Activated T-cell treated with anti-CD3 and anti-CD28 coated beads, Interleukin-2, amount 50 U/mL, for 1 hour (primary cell): Measurements from ENCODE around the gene TTC27.

Experiments
- DNase-seq: peaks from one replicate; pipeline ENCODE4 v3.0.0-alpha.2; 2020

The TTC27 gene

DNA sequence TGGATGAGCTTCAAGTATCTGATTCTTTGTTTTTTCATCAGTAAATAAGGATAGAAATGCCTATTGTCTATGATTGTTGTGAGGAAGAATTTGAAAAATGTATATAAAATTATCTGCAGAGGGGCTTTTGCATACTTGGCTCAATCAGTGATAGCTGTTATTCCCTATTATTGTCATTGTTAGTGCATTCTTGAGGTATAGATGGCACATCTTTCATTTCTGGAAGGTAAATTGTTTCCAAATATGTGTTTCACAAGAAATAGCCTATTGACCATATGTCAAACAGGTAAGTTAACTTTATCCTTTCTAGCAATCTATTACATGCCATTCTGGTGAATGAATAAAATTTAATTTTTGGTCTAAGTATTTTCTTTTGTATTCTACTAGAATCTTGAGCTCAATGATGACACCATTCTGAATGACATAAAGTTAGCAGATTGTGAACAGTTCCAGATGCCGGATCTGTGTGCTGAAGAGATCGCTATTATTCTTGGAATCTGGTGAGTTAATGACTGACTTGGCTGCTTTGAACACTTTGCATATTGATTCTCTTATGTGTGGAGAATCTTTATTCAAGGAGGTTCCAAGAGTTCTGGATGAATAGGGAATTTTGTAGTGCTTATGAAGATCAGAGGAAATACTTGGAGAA is 44.2 kb downstream of the TTC27 start:
- no peak for DNase-seq

DNA sequence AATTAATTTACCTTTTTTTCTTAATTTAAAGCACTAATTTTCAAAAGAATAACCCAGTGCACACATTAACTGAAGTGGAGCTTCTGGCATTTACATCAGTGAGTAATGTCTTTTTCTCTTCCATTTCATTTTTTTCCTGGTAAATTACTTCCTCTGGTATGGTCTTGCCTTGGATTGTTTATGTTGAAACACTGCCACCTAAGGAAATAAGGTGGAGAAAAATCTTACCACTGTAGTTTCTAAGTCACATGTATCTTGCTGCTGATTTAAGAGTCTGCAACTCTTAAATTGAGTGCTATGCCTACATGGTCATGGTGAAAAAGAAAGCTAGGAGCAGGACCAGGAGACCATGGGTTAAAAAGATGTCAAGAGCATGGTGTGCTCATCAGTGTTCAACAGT is 51.0 kb downstream of the TTC27 start:
- no peak for DNase-seq

DNA sequence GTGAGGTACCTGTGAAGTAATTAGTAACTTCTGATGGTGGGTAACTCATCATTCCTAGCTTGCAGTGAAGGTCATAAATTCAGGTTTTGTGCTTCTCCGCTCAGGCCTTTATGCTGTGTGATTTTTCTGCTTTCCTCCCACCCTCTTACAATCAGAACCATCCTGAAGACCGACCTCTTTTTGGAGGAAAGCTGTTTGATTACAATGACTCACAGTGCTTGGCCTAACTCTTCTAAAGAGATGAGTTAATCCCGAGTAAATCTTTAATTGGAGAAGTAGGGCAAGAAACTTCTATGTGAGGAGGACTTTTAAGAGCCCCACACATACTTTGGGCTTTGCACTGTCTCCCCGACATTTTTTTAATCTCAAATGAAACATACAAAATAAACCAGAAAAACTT is 53.1 kb downstream of the TTC27 start:
- DNase-seq = no peak

DNA sequence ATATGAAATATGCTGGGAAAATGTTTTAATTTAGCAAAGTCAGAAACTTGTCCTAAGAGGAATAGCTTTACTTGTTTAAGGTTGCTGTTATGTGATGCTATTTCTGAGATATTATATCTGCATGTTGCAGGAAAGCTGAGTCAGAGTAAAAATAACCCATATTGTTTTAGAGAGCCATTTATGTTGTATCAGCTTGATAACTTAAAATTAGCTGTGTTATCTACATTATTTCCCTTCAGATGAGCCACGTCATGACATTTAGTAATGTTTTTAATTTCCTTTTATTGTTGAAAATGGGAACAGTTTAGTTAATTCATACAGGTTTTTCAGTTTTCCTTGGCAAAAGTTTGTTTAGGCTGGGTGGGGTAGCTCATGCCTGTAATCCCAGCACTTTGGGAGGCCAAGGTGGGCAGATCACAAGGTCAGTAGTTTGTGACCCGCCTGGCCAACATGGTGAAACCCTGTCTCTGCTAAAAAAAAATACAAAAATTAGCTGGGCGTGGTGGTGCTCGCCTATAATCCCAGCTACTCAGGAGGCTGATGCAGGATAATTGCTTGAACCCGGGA is 55.8 kb downstream of the TTC27 start:
- no peak for DNase-seq

DNA sequence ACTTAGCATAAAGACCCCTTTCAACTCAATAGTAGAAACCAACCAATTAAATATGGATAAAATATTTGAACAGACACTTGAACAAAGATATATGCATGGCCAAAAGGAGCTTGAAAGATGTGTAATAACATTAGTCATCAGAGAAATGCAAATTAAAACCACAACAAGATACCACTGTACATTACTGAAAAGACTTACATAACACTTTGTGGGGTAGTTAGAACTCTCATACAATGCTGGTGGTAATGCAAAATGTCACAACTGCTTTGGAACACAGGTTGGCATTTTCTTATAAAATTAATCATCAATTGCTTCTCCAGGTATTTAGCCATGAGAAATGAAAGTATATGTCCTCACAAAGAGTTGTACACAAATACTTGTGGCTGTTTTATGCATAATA is 60.7 kb downstream of the TTC27 start:
- no peak for DNase-seq

DNA sequence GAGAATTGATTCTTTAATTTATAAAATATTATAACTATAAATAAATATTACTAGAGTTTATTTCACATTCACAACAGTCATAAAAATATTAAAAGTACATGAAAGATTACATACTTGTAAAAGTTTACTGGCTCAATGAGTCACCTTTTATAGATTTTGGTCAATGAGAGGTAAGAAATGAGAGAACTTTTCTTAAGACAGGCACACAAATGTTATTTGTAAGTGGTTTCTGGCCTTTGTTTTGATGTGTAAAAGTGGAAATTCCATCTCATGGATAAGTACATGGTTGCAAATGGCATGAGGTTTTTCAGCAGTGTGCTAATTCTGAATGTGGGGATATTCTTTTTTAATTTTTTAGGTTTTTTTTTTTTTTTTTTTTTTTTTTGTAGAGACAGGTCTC is 63.8 kb downstream of the TTC27 start:
- no peak for DNase-seq

DNA sequence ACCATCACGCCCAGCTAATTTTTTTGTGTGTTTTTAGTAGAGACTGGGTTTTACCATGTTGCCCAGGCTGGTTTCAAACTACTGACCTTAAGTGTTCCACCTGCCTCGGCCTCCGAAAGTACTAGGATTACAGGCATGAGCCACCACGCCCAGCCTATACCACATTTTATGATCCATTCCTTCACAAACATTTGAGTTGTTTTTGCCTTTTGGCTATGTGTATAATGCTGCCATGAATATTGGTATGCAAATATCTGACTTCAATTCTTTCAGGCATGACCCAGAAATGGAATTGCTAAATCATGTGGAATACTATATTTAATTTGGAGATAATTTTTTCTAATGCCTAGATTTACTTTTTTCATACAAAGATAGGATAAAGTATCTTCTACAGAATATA is 68.6 kb downstream of the TTC27 start:
- no peak for DNase-seq

DNA sequence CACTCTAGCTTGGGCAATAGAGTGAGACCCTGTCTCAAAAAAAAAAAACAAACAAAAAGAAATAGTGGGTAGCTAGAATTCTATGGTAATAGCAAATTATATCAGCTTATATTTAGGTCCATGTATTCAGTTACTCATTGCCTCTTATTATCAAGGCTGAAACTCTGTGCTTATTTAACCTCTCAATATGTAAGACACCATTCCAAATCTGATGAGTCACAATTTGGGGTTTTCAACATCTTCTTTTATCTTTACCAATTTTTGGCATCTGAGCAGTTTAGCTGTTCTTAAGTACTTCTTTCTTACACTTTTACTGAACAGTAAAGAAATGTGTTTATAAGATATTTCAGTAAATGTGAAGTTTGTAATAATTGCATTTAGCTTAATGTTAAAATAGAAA is 69.3 kb downstream of the TTC27 start:
- DNase-seq = no peak

DNA sequence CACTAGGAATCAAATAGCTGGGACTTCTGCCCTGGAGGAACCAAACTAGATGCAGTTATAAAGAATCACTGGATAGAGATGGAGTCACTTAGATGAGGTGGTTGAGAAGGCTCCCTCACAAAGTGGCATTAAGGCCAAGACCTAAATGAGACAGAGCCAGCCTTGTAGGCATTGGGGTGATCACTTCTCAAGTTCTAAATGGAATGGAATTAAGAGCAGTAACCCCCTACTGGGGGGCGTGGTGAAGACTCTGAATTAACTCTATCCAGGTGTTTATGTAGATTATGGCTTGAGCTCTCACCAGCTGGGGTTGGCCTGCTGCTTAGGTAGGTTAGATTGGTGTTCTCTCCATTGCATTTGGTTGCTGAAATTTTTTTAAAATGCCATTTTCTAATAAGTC is 71.3 kb downstream of the TTC27 start:
- DNase-seq = no peak

DNA sequence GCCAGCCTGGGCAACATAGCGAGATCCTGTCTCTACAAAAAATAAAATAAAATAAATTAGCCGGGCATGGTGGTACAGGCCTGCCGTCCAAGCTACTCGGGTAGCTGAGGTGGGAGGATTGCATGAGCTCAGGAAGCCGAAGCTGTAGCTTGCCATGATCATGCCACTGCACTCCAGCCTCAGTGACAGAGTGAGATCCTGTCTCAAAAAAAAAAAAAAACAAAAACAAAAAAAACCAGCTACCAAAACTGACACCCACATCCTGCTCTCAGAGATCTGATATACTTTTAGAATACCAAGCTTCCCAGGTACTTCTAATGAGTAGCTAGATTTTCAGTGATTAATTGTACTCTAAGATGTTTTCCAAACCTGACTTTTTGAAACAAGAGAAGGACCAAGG is 74.0 kb downstream of the TTC27 start:
- no peak for DNase-seq

DNA sequence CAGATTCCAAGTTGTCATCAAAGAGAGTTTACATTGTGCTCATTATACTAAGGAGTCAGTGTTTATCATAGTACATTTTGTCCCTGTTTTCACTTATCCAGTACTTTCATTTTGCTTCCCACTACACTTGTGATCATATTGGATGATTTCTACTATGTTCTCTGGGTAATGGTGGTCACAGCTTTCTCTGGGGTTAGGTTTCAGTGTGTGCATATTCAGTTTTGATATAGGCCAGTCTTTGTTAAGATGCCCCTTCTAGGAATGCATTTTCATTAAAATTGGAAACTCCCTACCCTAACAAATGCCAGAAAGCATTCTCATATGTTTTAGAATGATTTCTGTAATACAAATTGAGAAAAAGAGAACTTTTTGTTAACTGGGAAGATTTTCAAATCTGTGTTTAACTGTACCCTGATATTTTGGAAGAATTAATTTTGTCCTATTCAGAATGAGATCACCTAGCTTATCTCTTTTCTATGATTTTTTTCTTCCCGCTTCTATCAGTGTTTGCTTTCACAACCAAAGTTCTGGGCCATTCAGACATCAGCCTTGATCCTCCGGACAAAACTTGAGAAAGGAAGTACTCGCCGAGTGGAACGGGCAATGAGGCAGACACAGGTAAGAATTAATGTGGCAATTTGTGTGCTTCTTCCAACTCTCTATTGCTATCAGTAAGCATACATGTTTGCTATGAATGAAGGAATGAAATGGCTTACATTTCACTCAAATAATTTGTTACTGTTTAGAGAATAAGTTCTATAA is 74.6 kb downstream of the TTC27 start:
- no peak for DNase-seq

DNA sequence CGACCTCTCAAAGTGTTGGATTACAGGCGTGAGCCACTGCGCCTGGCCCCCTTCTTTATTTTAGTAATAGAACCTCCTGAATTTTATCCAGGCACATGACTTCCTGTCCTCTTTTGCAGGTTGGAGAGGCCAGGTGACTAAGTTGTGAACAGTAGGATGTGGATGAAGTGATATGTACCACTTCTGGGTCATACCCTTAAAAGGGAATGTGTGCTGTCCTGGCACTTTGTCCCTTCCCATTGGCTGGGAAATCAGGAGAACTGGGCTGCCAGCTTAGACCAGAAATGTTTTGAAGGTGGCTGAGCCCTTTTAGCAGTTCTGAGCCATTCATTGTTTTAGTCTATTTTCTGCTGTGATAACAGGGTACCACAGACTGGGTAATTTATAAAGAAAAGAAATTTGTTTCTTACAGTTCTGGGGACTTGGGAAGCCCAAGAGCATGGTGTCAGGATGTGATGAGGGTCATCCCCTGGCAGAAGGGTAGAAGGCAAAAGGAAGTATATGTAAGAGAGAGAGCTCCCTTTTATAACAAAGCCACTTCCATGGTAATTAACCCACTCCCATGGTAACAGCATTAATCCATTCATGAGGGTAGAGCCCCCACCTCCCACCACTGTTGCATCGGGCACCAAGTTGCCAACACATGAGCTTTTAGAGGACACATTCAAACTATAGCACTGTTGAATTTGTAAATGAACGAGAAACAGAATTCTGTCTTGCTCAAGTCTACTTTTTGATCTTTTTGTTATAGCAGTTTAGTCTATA is 79.1 kb downstream of the TTC27 start:
- no peak for DNase-seq

DNA sequence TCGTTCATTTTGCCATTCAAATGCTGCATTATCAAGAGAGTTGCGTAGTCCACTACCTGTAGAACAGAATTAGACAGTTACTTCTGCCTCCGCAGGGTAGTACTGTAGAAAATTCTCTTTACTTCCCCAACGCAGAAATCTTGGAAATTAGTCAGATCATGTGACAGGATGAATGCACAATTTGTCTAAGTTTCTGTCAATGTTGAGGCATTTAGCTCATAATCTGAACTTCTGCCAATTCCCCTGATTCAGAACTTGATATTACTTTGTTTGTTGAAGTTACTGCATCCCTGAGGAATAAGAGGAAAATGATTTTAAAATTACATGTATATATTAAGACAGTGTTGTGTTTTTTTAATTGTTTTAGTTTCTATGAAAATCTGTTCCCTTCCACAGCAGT is 83.4 kb downstream of the TTC27 start:
- no peak for DNase-seq

DNA sequence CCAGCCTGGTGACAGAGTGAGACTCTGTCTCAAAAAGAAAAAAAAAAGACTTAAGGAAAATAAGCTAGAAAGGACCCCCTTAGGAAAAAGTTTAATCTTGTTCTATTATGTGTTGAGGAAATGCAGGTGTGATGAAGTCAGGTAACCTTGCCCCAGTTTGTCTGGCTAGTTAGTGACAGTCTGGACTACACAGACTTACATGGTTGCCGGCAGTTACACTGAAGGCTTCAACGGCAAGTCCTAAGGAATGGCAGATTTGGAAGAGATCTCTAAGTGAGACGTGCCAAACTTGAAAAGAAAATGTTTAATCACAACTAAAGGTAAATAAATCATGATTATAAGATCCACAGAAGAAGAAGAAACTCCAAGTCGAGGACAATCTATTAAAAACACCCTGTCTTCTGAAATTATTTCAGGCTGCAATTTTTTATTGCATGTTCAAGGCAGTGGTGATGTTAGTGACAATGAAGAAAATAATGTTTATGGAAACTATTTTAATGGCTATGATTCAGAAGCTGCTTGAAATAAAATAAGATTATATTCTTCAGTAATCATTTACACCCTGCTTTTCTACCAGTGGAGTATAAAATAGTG is 84.2 kb downstream of the TTC27 start:
- DNase-seq = no peak

DNA sequence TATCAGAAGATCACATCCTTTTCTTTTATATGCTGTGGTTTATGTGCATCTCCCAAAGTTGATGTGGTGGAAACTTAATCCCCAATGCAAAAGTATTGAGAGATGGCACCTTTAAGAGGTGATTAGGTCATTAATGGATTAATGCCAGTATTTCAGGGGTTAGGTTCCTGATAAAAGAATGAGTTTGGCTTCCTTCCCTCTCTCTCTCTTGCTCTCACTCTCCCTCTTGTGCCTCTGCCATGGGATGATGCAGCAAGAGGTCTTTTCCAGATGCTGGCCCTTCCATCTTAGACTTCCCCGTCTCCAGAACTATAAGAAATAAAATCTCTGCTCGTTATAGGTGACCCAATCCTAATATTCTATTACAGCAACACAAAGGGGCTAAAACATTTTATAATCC is 85.0 kb downstream of the TTC27 start:
- DNase-seq = no peak

DNA sequence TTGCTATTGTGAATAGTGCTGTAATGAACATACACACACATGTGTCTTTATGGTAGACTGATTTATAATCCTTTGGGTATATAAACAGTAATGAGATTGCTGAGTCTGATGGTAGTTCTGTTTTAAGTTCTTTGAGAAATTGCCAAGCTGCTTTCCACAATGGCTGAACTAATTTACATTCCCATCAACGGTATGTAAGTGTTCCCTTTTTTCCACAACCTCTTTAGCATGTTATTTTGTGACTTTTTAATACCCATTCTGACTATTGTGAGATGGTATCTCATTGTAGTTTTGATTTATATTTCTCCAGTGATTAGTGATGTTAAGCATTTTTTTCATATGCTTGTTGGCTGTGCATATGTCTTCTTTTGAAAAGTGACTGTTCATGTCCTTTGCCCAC is 86.7 kb downstream of the TTC27 start:
- DNase-seq = no peak

DNA sequence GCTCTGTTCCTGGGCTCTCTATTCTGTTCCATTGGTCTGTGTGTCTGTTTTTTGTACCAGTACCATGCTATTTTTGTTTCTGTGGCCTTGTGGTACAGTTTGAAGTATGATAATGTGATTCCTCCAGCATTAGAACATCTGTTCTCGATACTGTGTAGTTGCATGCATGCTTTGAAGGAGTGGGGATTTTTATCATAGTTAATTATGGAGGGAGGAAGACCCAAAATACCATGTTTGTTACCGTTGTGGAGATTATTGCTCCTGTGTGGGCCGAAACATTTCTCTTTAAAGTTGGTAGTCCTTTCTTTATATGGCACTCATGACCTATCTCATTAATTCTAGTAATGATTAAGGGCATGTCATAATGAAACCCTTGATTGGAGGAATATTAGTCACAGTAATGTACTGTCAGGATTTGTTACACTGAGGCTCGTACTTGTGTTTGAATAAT is 87.6 kb downstream of the TTC27 start:
- no peak for DNase-seq

DNA sequence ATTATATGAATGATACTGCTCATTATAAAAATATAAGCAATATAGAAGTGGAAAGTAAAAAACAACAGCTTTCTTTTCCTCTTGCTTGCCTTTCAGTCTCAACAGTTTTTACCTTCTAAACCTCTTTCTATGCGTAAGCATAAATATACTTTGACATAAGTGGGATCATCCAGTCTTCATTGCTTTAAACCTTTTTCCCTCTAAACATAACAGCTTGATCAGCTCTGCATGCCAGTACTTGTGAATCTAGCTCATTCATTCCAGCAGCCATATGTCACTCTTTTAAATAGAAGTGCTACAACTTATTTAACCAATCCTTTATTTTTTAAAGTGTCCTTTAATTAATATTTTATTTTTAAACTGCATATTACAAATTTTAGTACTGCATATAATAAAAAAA is 88.1 kb downstream of the TTC27 start:
- DNase-seq = no peak

DNA sequence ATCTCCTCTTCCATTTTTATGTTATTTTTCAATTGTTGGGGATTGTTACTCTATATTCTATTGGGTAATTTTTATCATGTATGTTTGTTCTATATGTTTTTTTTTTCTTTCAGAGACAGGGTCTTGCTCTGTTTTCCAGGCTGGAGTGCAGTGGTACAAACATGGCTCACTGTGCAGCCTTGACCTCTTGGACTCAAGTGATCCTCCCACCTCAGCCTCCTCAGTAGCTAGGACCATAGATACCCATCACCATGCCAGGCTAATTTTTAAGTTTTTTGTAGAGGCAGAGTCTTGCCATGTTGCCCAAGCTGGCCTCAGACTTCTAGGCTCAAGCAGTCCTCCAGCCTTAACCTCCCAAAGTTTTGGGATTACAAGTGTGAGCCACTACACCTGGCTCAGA is 88.7 kb downstream of the TTC27 start:
- DNase-seq = no peak

DNA sequence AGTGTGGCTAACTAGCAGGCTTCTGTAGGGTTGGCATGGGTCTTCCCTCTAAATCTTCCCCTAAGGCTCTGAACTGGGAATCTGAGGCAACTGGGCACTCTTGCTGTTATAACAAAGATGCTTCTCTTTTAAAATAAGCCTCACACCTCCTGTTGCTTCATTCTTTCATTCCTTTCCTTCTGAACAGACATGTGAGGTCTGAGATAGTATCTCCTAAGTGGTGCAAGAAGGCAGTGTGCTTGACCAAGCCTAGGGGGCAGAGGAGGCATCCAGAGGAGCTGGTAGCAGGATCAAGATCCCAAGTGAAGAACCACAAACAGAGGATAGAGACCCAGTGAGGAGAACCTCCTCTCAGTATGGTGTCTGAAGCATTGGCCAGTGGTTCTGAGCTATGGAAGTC is 90.9 kb downstream of the TTC27 start:
- DNase-seq = no peak

DNA sequence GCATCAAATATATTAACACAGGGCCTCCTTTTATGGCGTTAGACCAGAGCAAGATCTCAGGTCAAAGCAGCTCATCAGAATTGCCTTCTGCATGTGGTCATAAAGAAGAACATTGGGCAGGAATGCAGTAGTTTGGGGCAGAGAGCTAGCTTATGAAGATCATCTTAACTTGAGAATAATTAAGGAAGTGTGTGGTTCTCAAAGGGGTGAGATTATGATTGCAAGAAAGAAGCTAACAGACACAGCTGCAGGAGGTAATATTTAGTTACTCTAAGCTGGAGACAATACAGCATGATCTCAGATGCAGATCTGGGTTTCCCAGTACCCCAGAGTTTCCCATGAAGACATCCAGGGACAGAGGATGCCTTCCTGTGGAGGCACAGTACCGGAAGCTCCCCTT is 91.6 kb downstream of the TTC27 start:
- no peak for DNase-seq

DNA sequence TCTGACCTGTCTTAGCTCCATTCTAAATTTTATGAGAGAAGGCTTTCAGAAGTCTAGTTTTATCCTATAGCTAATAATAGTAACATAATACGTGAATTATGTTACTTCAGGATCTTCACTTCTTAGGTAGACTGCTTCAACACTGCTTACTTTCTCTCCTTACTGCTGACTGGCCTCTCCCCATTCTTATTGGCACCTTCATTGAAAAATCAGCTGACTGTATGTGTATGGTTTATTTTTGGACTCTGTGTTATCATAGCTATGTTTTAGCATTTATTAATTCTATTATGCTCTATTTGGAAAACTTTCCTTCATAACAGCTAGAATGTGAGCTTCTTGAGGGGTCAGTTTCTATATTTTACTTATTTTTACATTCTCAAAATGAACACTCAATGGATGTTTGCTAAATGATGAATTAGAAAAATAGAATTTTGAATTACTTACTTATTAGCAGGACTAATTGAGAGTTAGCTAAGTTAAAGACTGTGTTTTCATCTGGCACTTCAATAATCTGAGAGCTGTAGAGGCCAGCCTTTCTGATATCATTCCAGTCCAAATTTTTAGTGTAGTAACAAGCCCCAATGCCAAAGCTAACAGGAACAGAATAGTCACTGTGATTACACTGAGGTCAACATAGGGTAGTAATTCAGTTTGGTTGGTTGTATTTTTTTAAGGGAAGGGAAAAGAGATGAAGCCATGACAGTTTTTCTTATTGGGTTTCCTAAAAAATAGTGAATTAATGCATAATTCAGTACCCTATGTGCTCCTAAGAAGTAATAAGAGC is 92.3 kb downstream of the TTC27 start:
- no peak for DNase-seq

DNA sequence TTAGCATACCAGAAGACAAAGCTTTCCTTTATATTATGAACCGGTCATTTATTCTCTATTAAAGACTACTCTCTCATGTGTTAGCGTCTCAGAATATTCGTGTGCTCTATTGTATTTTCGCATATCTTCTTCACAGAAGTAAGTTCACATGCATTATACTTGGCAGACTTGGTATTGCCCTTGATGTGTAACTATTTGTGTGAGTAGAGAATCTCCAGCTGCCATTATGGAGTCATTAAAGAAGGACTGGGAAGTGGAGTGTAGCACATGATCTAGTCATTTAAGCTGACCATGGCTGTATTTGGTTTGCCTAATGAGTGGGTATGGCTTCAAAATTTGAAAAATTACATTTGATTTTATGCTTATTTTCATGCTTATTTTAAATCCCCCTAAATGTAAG is 92.9 kb downstream of the TTC27 start:
- no peak for DNase-seq
